Erythroblast (primary cell): Measurements from ENCODE around the gene TRIM29.

Source experiments
- GATA1 ChIP-seq: IDR thresholded peaks from 2 replicates; pipeline ENCODE4 v1.6.1; 2011; ENCODE audit warnings: low read depth, mild to moderate bottlenecking, control low read depth, low read length, moderate library complexity
- POLR2A ChIP-seq: IDR thresholded peaks from 2 replicates; pipeline ENCODE4 v1.6.1; 2011; ENCODE audit warnings: mild to moderate bottlenecking, low read length

DNA sequence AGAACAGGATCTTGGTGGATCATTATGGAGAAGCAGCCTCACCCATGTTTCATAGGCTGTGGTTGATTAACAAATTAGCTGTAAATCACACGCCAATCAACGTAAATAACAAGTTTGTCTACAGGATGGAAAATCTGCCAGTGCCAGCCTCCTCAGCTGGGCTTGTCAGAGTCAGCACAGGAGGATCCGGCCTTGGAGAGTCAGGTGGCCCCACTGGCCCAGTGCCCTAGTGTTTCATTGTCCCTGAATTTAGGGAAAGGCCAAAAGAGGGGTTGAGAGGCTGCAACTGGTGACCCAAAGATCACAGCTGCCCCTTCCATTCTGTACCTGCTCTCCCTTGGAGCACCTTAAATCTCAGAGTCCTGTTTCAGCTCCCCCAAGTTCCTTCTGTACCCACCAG is 42.4 kb downstream of the TRIM29 start:
- TF ChIP-seq POLR2A (no peak), GATA1 (no peak)
